Measurements from ENCODE around the gene PRPF40A. TPM values are rescaled to one million over a fixed set of nuclear protein-coding genes. Genes with fewer than 3 reads are reported as not detected.

Gene PRPF40A
- total RNA-seq, 6 experiments from 2014 or later, result 25.1 to 54.3 (median 40.2) TPM

DNA sequence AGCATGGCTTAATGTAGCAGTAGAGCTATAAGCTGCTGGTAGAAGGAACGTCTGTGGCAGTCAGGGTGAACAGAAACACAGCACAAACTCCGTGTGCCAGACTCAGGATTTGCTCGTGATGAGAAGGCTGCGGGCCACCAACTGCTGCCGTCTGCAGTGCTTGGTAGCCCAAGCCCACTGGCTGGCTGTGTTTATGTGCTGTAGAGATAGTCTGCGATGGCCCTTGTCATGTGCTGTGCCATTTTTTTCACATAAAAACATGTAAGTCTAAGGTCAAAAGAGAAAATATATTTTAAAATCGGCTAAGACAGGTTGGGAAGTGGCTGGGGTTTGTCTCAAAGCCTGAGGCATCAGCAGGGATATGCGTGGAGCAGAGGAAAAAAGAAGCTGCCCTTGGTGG is 78.7 kb downstream of the PRPF40A start:
- ATAC-seq (no peak), DNase-seq (no peak)
- WGBS (ENCODE audit: insufficient coverage, low coverage, low lambda C conversion rate, missing lambda C conversion rate), result 46% methylated on average over 5 of the region's 8 CpGs
- Histone ChIP-seq H3K27ac (no peak overlapping the region), H3K4me1 (no peaks in the 10 kb centered on the region), H3K27me3 (no peaks in the 10 kb centered on the region), H3K36me3 (peaks cover 0 to 3% (median 0%) of the 10 kb centered on the region in 4 donors), H3K9me3 (no peaks in the 10 kb centered on the region), H3K4me3 (no peak overlapping the region)
- TF ChIP-seq, protein P1, sequence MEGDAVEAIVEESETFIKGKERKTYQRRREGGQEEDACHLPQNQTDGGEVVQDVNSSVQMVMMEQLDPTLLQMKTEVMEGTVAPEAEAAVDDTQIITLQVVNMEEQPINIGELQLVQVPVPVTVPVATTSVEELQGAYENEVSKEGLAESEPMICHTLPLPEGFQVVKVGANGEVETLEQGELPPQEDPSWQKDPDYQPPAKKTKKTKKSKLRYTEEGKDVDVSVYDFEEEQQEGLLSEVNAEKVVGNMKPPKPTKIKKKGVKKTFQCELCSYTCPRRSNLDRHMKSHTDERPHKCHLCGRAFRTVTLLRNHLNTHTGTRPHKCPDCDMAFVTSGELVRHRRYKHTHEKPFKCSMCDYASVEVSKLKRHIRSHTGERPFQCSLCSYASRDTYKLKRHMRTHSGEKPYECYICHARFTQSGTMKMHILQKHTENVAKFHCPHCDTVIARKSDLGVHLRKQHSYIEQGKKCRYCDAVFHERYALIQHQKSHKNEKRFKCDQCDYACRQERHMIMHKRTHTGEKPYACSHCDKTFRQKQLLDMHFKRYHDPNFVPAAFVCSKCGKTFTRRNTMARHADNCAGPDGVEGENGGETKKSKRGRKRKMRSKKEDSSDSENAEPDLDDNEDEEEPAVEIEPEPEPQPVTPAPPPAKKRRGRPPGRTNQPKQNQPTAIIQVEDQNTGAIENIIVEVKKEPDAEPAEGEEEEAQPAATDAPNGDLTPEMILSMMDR (IDR thresholded peaks at IDR 0.05), result no peak
- TF ChIP-seq POLR2A (IDR thresholded peaks at IDR 0.05), result no peak
- intact Hi-C loops (cut with DNase I), result loop anchor here (5.0 to 10.0 kb wide), 3 partner anchors 451 to 604 kb away; no protein-coding TSS in a partner anchor

DNA sequence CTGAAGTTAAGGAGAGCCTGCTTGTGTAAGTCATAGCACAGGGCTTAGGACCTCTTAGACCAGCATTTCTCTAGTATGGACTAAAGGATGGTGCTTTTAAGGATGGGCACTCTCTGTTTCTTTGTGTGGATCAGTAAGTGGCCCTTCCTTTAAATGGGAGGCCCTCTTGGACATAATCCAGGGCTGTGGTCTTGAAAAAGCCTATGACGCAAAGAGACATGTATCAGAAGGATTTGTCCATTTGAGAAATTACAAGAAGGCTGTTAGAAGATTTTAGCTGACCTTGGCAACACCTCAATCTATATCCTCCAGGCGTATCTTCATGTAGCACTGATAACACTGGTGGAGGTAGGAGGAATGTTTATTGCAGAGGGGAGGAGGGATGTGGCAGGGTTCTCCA is 79.2 kb downstream of the PRPF40A start:
- peaks cover 0 to 3% (median 0%) of the 10 kb centered on the region in 4 donors for H3K36me3 ChIP-seq

DNA sequence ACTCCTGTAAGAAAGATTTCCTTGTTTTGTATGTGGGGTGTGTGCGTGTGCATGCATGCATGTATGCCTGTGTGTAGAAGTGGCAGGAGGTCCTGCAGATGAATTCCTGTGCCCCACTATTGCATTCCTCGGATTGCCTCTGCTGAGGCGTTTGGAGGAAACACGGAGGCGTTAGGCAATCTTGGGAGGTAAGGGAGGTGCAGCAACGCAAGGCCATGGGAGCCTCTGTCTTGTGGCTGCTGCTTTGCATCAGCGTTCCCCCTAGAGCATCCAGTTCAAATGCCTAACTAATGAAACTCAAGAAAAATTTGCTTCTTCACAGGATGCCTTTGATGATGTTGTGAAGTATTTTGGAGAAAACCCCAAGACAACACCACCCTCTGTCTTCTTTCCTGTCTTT is 80.0 kb downstream of the PRPF40A start:
- H3K27me3 ChIP-seq, result no peaks in the 10 kb centered on the region
- 63% methylated on average over 2 of the region's 7 CpGs for WGBS (ENCODE audit: insufficient coverage, low coverage, low lambda C conversion rate, missing lambda C conversion rate)
- no peak for ATAC-seq
- no peak for DNase-seq
- no peak overlapping the region for H3K27ac ChIP-seq
- H3K9me3 ChIP-seq, result no peaks in the 10 kb centered on the region
- no peaks in the 10 kb centered on the region for H3K4me1 ChIP-seq
- intact Hi-C loops (cut with DNase I), result loop anchor here (5.0 to 10.0 kb wide), 3 partner anchors 450 to 602 kb away; no protein-coding TSS in a partner anchor
- H3K4me3 ChIP-seq, result no peak overlapping the region
- no peak for TF ChIP-seq POLR2A (IDR thresholded peaks at IDR 0.05)
- TF ChIP-seq, protein P1 (IDR thresholded peaks at IDR 0.05), result no peak
- H3K36me3 ChIP-seq, result peaks cover 0 to 3% (median 0%) of the 10 kb centered on the region in 4 donors

More for the DNA sequence above, 79.2 kb downstream of the PRPF40A start:
- Histone ChIP-seq H3K9me3 (no peaks in the 10 kb centered on the region), H3K27me3 (no peaks in the 10 kb centered on the region), H3K4me1 (no peaks in the 10 kb centered on the region), H3K27ac (no peak overlapping the region), H3K4me3 (no peak overlapping the region)
- no peak for ATAC-seq
- intact Hi-C loops (cut with DNase I), result loop anchor here (5.0 to 10.0 kb wide), 3 partner anchors 451 to 603 kb away; no protein-coding TSS in a partner anchor
- 81% methylated on average over 2 of the region's 2 CpGs for WGBS (ENCODE audit: insufficient coverage, low coverage, low lambda C conversion rate, missing lambda C conversion rate)
- TF ChIP-seq POLR2A (IDR thresholded peaks at IDR 0.05), result no peak
- TF ChIP-seq, protein P1 (IDR thresholded peaks at IDR 0.05), result no peak
- DNase-seq, result no peak

DNA sequence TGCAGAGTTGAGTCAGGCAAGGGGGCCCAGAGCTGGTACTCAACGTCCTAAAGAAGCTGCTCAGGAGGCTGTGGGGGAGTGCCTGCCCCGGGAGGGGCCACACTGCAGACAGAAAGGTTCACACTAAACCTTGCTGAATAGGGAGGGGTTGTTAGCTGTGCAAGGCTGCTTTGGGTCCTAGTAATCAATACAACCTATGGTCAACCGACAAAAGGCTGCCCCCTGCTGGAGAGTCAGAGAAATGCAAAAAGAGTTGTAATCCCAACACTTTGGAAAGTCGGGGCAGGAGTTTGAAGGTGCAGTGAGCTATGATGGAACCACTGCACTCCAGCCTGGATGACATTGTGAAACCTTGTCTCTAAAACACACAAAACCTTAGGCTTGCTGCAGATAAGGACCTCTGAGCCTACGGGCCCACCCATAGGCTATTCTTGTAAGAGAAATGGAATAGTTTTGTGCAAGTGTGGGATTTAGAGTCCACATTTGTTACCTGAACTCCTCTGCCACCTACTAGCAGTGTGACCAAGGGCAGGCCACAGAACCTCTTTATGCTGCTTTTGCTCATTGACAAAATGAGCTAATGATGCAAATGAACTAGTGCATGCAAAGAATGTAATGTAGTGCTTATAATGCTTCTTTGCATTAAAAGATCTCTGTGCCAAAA is 81.5 kb downstream of the PRPF40A start:
- no peaks in the 10 kb centered on the region for H3K27me3 ChIP-seq
- intact Hi-C loops (cut with DNase I), result loop anchor here (5.0 to 10.0 kb wide), 3 partner anchors 448 to 601 kb away; no protein-coding TSS in a partner anchor

More for the DNA sequence above, 81.5 kb downstream of the PRPF40A start:
- H3K9me3 ChIP-seq, result no peaks in the 10 kb centered on the region
- H3K27ac ChIP-seq, result no peak overlapping the region
- peaks cover 0 to 3% (median 0%) of the 10 kb centered on the region in 4 donors for H3K36me3 ChIP-seq
- WGBS (ENCODE audit: insufficient coverage, low coverage, low lambda C conversion rate, missing lambda C conversion rate), result 18% methylated on average over 4 of the region's 5 CpGs
- no peak for TF ChIP-seq POLR2A (IDR thresholded peaks at IDR 0.05)
- TF ChIP-seq, protein P1 (IDR thresholded peaks at IDR 0.05), result peak; percentile 77 to 86 (median 82)
- DNase-seq (peak; percentile 40 to 66 (median 57)), ATAC-seq (peak; percentile 81 to 91 (median 88))
- H3K4me1 ChIP-seq, result no peaks in the 10 kb centered on the region
- no peak overlapping the region for H3K4me3 ChIP-seq

All from right lobe of liver (tissue), 6 donors.